HepG2 (cell line): Measurements from ENCODE around the gene ANKRD6.

Experiments used
- EP300 ChIP-seq, 3 experiments: sonication (generic) in 1 of 3; formaldehyde crosslinking in 1 of 3; IDR thresholded peaks; 2 replicates each; pipeline versions ENCODE4 v1.5.1 to v1.6.1; 2011 to 2020; ENCODE audit warnings: low read depth in 2 of 3, low read length in 2 of 3, borderline replicate concordance in 1 of 3, improper control_type of control experiment in 1 of 3, mild to moderate bottlenecking in 1 of 3, missing genetic modification reagents in 1 of 3, moderate library complexity in 1 of 3
- MAZ ChIP-seq, 2 experiments: sonication (generic) in 1 of 2; formaldehyde crosslinking in 1 of 2; IDR thresholded peaks; 2 replicates each; pipeline versions ENCODE4 v1.5.0 to v1.6.1; 2012 to 2020; ENCODE audit warnings: low read depth in 2 of 2, mild to moderate bottlenecking in 2 of 2, borderline replicate concordance in 1 of 2, improper control_type of control experiment in 1 of 2, low read length in 1 of 2, missing genetic modification reagents in 1 of 2, moderate library complexity in 1 of 2
- NKX3-1 ChIP-seq: sonication (generic); formaldehyde crosslinking; IDR thresholded peaks from 2 replicates; pipeline ENCODE4 v1.5.0; 2020; ENCODE audit warnings: missing genetic modification reagents
- POLR2A ChIP-seq, 2 experiments: IDR thresholded peaks; 2 replicates each; pipeline ENCODE4 v1.6.1; 2011; ENCODE audit warnings: low read depth in 2 of 2, low read length in 2 of 2, mild to moderate bottlenecking in 1 of 2, moderate library complexity in 1 of 2; ENCODE audit not compliant: insufficient read depth in 1 of 2
- POLR2AphosphoS5 ChIP-seq: IDR thresholded peaks from 2 replicates; pipeline ENCODE4 v1.6.1; 2012; ENCODE audit warnings: low read depth, low read length
- SP1 ChIP-seq, 2 experiments: fragments of 450-650 bp in 1 of 2; sonication (generic) in 1 of 2; formaldehyde crosslinking in 1 of 2; IDR thresholded peaks; 2 replicates each; pipeline versions ENCODE4 v1.4.0 to v1.6.1; 2016 to 2020; ENCODE audit warnings: missing genetic modification reagents in 1 of 2
- TARDBP ChIP-seq: sonication (generic); formaldehyde crosslinking; IDR thresholded peaks from 2 replicates; pipeline ENCODE4 v1.8.0; 2022; ENCODE audit warnings: mild to moderate bottlenecking, missing genetic modification reagents
- ZNF441 ChIP-seq: sonication (generic); formaldehyde crosslinking; IDR thresholded peaks from 2 replicates; pipeline ENCODE4 v1.7.0; 2021; ENCODE audit warnings: missing genetic modification reagents, borderline replicate concordance
- ZNF530 ChIP-seq: sonication (generic); formaldehyde crosslinking; IDR thresholded peaks from 2 replicates; pipeline ENCODE4 v1.5.0; 2020; ENCODE audit warnings: low read depth, mild to moderate bottlenecking, missing genetic modification reagents
- TF ChIP-seq, protein P1 (sequence below): IDR thresholded peaks from 2 replicates; pipeline ENCODE4 v1.6.1; 2016
- TF ChIP-seq, protein P2 (sequence below): sonication (generic); formaldehyde crosslinking; IDR thresholded peaks from 2 replicates; pipeline ENCODE4 v1.4.0; 2020; ENCODE audit warnings: mild to moderate bottlenecking, missing genetic modification reagents
- TF ChIP-seq, protein P3 (sequence below), 2 experiments: IDR thresholded peaks; 2 replicates each; pipeline ENCODE4 v1.6.1; 2011 to 2012; ENCODE audit warnings: low read length in 2 of 2, borderline replicate concordance in 1 of 2, low read depth in 1 of 2, mild to moderate bottlenecking in 1 of 2, moderate library complexity in 1 of 2

DNA sequence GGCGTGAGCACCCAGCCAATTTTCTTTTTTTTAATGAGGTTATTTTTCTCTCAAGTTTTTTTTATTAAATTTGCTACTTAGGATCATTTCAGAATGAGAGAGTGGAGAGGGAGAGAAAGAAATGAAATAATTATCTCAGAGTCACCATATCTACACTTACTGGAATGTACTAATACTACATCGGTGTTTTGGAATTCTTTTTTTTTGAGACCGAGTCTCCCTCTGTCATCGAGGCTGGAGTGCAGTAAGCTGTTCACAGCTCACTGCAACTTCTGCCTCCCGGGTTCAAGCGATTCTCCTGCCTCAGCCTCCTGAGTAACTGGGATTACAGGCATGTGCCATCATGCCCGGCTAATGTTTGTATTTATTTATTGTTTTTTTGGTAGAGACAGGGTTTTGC is 27.8 kb downstream of the ANKRD6 start:
- TF ChIP-seq POLR2AphosphoS5 = no peak
- no peak for TF ChIP-seq TARDBP
- TF ChIP-seq, protein P1, sequence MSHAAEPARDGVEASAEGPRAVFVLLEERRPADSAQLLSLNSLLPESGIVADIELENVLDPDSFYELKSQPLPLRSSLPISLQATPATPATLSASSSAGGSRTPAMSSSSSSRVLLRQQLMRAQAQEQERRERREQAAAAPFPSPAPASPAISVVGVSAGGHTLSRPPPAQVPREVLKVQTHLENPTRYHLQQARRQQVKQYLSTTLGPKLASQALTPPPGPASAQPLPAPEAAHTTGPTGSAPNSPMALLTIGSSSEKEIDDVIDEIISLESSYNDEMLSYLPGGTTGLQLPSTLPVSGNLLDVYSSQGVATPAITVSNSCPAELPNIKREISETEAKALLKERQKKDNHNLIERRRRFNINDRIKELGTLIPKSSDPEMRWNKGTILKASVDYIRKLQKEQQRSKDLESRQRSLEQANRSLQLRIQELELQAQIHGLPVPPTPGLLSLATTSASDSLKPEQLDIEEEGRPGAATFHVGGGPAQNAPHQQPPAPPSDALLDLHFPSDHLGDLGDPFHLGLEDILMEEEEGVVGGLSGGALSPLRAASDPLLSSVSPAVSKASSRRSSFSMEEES (CRISPR knock-in tag) = no peak
- TF ChIP-seq ZNF530 = no peak
- TF ChIP-seq EP300 (IDR thresholded peaks at IDR 0.05; ENCODE audit: low read depth in 2 of 2, low read length in 2 of 2) = no peak
- no peak for TF ChIP-seq EP300 (CRISPR knock-in tag; IDR thresholded peaks at IDR 0.05; ENCODE audit: borderline replicate concordance)
- TF ChIP-seq SP1 (IDR thresholded peaks at IDR 0.05) = no peak
- TF ChIP-seq SP1 (CRISPR knock-in tag; IDR thresholded peaks at IDR 0.05) = no peak
- TF ChIP-seq ZNF441 = no peak
- TF ChIP-seq NKX3-1 (CRISPR knock-in tag) = no peak
- TF ChIP-seq, protein P2, sequence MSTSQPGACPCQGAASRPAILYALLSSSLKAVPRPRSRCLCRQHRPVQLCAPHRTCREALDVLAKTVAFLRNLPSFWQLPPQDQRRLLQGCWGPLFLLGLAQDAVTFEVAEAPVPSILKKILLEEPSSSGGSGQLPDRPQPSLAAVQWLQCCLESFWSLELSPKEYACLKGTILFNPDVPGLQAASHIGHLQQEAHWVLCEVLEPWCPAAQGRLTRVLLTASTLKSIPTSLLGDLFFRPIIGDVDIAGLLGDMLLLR = no peak
- TF ChIP-seq POLR2A (IDR thresholded peaks at IDR 0.05; ENCODE audit: insufficient read depth in 1 of 2, low read depth in 2 of 2, low read length in 2 of 2) = no peak
- TF ChIP-seq MAZ (IDR thresholded peaks at IDR 0.05; ENCODE audit: borderline replicate concordance, low read depth, low read length) = no peak
- TF ChIP-seq MAZ (CRISPR knock-in tag; IDR thresholded peaks at IDR 0.05; ENCODE audit: low read depth) = no peak
- TF ChIP-seq, protein P3, sequence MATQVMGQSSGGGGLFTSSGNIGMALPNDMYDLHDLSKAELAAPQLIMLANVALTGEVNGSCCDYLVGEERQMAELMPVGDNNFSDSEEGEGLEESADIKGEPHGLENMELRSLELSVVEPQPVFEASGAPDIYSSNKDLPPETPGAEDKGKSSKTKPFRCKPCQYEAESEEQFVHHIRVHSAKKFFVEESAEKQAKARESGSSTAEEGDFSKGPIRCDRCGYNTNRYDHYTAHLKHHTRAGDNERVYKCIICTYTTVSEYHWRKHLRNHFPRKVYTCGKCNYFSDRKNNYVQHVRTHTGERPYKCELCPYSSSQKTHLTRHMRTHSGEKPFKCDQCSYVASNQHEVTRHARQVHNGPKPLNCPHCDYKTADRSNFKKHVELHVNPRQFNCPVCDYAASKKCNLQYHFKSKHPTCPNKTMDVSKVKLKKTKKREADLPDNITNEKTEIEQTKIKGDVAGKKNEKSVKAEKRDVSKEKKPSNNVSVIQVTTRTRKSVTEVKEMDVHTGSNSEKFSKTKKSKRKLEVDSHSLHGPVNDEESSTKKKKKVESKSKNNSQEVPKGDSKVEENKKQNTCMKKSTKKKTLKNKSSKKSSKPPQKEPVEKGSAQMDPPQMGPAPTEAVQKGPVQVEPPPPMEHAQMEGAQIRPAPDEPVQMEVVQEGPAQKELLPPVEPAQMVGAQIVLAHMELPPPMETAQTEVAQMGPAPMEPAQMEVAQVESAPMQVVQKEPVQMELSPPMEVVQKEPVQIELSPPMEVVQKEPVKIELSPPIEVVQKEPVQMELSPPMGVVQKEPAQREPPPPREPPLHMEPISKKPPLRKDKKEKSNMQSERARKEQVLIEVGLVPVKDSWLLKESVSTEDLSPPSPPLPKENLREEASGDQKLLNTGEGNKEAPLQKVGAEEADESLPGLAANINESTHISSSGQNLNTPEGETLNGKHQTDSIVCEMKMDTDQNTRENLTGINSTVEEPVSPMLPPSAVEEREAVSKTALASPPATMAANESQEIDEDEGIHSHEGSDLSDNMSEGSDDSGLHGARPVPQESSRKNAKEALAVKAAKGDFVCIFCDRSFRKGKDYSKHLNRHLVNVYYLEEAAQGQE (IDR thresholded peaks at IDR 0.05; ENCODE audit: borderline replicate concordance in 1 of 2, low read depth in 1 of 2, low read length in 2 of 2) = no peak
